ENCODE measurements around the gene ATP6V1G1.

ATP6V1G1 gene

GRCh38 chr9:114580609-114581193 is 6.9 kb upstream of the ATP6V1G1 start:
- in situ Hi-C loops (cut with MboI; ENCODE audit: low pct_unique_long_range_greater_than_20kb, low sequenced_read_pairs, unreplicated experiment): no loop called here
- TF ChIP-seq CTCF (IDR thresholded peaks at IDR 0.05; ENCODE audit: extremely low read depth, insufficient read depth, missing control alignments): no peak
- DNase-seq (ENCODE audit: low spot score): no peak

DNA sequence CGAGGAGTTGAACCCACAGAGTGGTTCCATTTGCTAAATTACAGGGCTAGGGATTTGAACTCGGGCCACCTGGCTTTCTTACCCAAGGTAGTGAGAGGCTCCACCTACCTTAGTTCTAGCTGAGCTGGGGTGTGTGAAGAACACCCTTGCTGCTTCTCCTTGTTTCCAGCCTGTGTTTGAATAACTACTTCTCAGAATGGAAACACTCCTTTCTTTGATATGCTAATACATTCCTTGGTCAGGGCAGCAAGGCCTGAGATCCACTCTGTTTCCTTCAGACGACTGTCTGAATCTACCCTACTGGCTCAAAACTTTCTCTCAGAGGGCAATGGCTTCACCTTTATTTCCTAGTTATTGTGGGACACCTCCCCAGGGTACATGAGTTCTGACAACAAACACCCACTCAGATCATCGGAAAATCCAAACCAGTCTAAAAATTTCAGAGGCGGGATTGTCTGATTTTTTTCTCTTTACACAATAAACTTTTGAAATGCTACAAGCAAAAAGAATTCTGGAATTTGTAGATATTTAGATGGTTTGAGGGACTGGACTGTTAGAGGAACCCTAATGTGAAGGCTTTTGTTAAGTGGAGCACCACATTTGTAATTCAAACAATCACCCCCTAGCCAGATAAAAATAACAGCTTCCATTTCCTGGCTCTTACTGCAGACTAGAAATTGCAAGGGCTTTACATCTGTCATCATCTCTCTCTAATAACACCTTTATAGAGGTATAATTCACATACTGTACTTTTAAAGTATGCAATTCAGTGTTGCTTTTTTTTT is 4.0 kb upstream of the ATP6V1G1 start:
- TF ChIP-seq CTCF (IDR thresholded peaks at IDR 0.05; ENCODE audit: extremely low read depth, insufficient read depth, missing control alignments): no peak

GRCh38 chr9:114588210-114588609 is 641 bp downstream of the ATP6V1G1 start:
- TF ChIP-seq CTCF (IDR thresholded peaks at IDR 0.05; ENCODE audit: extremely low read depth, insufficient read depth, missing control alignments): no peak
- in situ Hi-C loops (cut with MboI; ENCODE audit: low pct_unique_long_range_greater_than_20kb, low sequenced_read_pairs, unreplicated experiment): no loop called here
- DNase-seq (ENCODE audit: low spot score): no peak

More for the DNA sequence above, 4.0 kb upstream of the ATP6V1G1 start:
- in situ Hi-C loops (cut with MboI; ENCODE audit: low pct_unique_long_range_greater_than_20kb, low sequenced_read_pairs, unreplicated experiment): no loop called here
- no peak for DNase-seq (ENCODE audit: low spot score)

DNA sequence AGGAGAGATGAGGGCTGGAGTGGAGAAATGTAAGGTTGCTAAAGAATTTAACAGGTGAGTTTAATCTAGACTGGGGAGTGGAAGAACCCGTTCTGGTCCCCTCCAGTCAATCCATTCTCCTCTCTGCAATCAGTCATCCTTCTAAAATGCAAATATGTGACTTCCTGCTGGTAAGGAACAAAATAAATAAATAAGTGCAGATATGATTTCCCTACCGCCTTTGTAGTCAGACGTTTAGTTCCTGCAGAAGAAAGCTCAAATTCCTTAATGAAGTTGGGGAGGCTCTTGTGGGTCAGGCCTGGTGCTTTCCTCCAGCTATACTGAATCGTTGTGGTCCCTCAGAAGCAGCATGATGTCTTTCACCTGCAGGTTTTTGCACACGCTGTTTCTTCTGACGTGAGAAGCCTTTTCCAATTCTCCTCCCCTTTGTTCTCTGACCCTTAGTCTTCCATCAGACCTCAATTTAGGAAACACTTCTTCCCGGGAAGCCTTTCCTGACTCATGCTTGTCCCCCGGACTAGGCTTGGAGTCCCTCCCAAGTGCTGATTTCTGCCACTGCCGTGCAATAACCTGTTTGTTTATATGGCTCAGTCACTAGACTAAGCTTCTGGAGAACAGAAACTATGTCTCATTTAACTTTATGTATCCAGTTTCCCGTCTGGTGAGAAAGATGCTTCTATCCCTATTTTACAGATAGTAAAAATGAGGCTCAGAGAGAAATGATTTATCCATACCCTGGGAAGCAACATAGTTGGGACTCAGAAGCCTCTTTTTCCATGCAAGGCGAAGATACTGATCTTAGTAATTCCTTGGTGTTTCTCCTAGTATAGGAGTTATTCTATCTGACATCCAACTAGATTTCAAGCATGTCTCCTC is 1.3 kb downstream of the ATP6V1G1 start:
- in situ Hi-C loops (cut with MboI; ENCODE audit: low pct_unique_long_range_greater_than_20kb, low sequenced_read_pairs, unreplicated experiment): no loop called here
- no peak for TF ChIP-seq CTCF (IDR thresholded peaks at IDR 0.05; ENCODE audit: extremely low read depth, insufficient read depth, missing control alignments)
- no peak for DNase-seq (ENCODE audit: low spot score)

GRCh38 chr9:114590328-114590727 is 2.8 kb downstream of the ATP6V1G1 start:
- TF ChIP-seq CTCF (IDR thresholded peaks at IDR 0.05; ENCODE audit: extremely low read depth, insufficient read depth, missing control alignments): no peak
- no peak for DNase-seq (ENCODE audit: low spot score)
- in situ Hi-C loops (cut with MboI; ENCODE audit: low pct_unique_long_range_greater_than_20kb, low sequenced_read_pairs, unreplicated experiment): no loop called here

DNA sequence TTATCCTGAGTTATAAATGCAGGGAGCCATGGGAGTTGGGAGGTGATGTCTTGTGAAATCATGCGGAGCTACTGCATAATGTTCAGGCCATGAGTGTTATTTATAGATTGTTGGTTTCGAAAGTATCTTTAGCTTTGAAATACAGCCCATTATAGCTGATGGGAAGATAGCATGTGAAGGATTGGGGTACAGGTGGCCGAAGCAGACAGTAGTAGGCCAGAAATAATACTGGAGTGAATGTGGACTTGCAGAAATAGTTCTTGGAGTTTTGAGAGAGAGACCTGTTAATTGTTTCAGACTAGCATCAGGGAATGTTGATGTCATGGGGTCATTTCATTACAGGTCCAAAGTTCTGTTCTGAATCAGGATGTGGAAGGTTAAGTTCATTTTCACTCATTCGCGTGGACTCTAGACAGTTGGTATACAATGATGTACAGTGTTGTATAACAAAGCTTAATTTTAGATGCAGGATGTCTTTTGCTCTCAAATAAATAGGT is 3.8 kb downstream of the ATP6V1G1 start:
- in situ Hi-C loops (cut with MboI; ENCODE audit: low pct_unique_long_range_greater_than_20kb, low sequenced_read_pairs, unreplicated experiment): no loop called here

More for the DNA sequence above, 3.8 kb downstream of the ATP6V1G1 start:
- no peak for TF ChIP-seq CTCF (IDR thresholded peaks at IDR 0.05; ENCODE audit: extremely low read depth, insufficient read depth, missing control alignments)
- DNase-seq (ENCODE audit: low spot score): no peak

All from GM13977 (cell line).